Neural crest cell (in vitro differentiated cells): ENCODE measurements around the gene DAAM2. TPM values are rescaled to one million over a fixed set of nuclear protein-coding genes. Genes with fewer than 3 reads are reported as not detected.

Experiments used
- DNase-seq: peaks from one replicate; pipeline ENCODE4 v3.0.0; 2021; ENCODE audit warnings: low read depth, mixed read lengths, low spot score
- H3K27ac Mint-ChIP-seq: one replicate; pipeline ENCODE4 v1.8.0; 2021; ENCODE audit warnings: mild to moderate bottlenecking, mixed read lengths; ENCODE audit not compliant: unreplicated experiment
- H3K27me3 Mint-ChIP-seq: 2 replicates; pipeline ENCODE4 v1.8.0; 2021; ENCODE audit warnings: low read depth, mild to moderate bottlenecking, mixed read lengths
- H3K36me3 Mint-ChIP-seq: 2 replicates; pipeline ENCODE4 v1.8.0; 2021; ENCODE audit warnings: low read depth, mild to moderate bottlenecking, mixed read lengths
- H3K4me1 Mint-ChIP-seq: 2 replicates; pipeline ENCODE4 v1.8.0; 2021; ENCODE audit warnings: mixed read lengths
- H3K4me3 Mint-ChIP-seq: one replicate; pipeline ENCODE4 v1.8.0; 2021; ENCODE audit warnings: mild to moderate bottlenecking, mixed read lengths
- H3K9me3 Mint-ChIP-seq: 2 replicates; pipeline ENCODE4 v1.8.0; 2021; ENCODE audit warnings: mixed read lengths
- CTCF ChIP-seq: fragments of 200-600 bp; sonication (generic); conservative IDR thresholded peaks from 2 replicates; pipeline ENCODE4 v1.5.0; 2021; ENCODE audit warnings: antibody characterized with exemption, mild to moderate bottlenecking
- long read RNA-seq: library from polyadenylated mRNA; unstranded; transcript quantifications from one replicate; pipeline ENCODE4 v2.0.0, GENCODE V29; 2020
- total RNA-seq: library from RNA; stranded (reverse); gene quantifications from 2 replicates; pipeline ENCODE4 v1.2.1, GENCODE V29; 2021

DAAM2 gene
- 17.6 and 18.2 TPM in 2 replicates for total RNA-seq
- long read RNA-seq, partial matches to known transcripts: 0 of 8 reads
- long read RNA-seq, other reads (novel, unspliced or antisense): 6 of 8 reads

- no peak for TF ChIP-seq CTCF
- Mint-ChIP-seq H3K27me3 (peaks cover 8% of the 10 kb centered on the region), H3K27ac (peak within 1 kb of the TSS; percentile 89), H3K4me1 (peaks cover 43% of the 10 kb centered on the region), H3K36me3 (peaks cover 3% of the 10 kb centered on the region), H3K9me3 (no peaks in the 10 kb centered on the region), H3K4me3 (peak within 1 kb of the TSS; percentile 89)
- peak; percentile 47 for DNase-seq
These were observed at the start of gene DAAM2 for GRCh38 chr6:39791850-39792539. TSS of gene DAAM2 (plus strand) at chr6:39792376. CDS start at chr6:39856303, 63,927 bp downstream.

- no peaks in the 10 kb centered on the region for H3K36me3 Mint-ChIP-seq
- H3K4me1 Mint-ChIP-seq: no peaks in the 10 kb centered on the region
- TF ChIP-seq CTCF: no peak
- H3K4me3 Mint-ChIP-seq: no peak overlapping the region
- DNase-seq: no peak
- no peaks in the 10 kb centered on the region for H3K27me3 Mint-ChIP-seq
- H3K27ac Mint-ChIP-seq: no peak overlapping the region
- no peaks in the 10 kb centered on the region for H3K9me3 Mint-ChIP-seq
These were observed 45.4 kb upstream of the DAAM2 start for GRCh38 chr6:39746795-39747194.

- H3K4me1 Mint-ChIP-seq: no peaks in the 10 kb centered on the region
These were observed 39.1 kb upstream of the DAAM2 start for GRCh38 chr6:39752835-39753724.

GRCh38 chr6:39753725-39754045 is 38.5 kb upstream of the DAAM2 start:
- Mint-ChIP-seq H3K36me3 (no peaks in the 10 kb centered on the region), H3K4me3 (no peak overlapping the region), H3K9me3 (no peaks in the 10 kb centered on the region), H3K27me3 (no peaks in the 10 kb centered on the region), H3K4me1 (no peaks in the 10 kb centered on the region), H3K27ac (no peak overlapping the region)
- no peak for DNase-seq
- no peak for TF ChIP-seq CTCF

More at GRCh38 chr6:39752835-39753724, 39.1 kb upstream of the DAAM2 start:
- no peak for DNase-seq
- Mint-ChIP-seq H3K36me3 (no peaks in the 10 kb centered on the region), H3K27me3 (no peaks in the 10 kb centered on the region), H3K27ac (no peak overlapping the region), H3K9me3 (no peaks in the 10 kb centered on the region), H3K4me3 (no peak overlapping the region)
- no peak for TF ChIP-seq CTCF

- Mint-ChIP-seq H3K4me1 (no peaks in the 10 kb centered on the region), H3K4me3 (no peak overlapping the region), H3K27me3 (no peaks in the 10 kb centered on the region), H3K9me3 (no peaks in the 10 kb centered on the region), H3K36me3 (no peaks in the 10 kb centered on the region), H3K27ac (no peak overlapping the region)
- no peak for DNase-seq
- TF ChIP-seq CTCF: no peak
These were observed 37.6 kb upstream of the DAAM2 start for GRCh38 chr6:39754514-39755115.
